ENCODE results near the gene MYZAP. TPM values are rescaled to one million over a fixed set of nuclear protein-coding genes. Genes with fewer than 3 reads are reported as not detected.

MYZAP gene
- total and polyA plus RNA-seq, 11 donors = 280 to 1,065 (median 610) TPM

GRCh38 chr15:57596301-57596855 is 4.7 kb downstream of the MYZAP start:
- peak in 2 of 5 donors; percentile 48 to 49 for DNase-seq
- Histone ChIP-seq H3K4me1 (peaks cover 0 to 52% (median 31%) of the 10 kb centered on the region in 12 donors), H3K27ac (peak overlapping the region; percentile 74 to 96 (median 92)), H3K36me3 (no peaks in the 10 kb centered on the region), H3K27me3 (no peaks in the 10 kb centered on the region), H3K9me3 (no peaks in the 10 kb centered on the region), H3K4me3 (peak overlapping the region in 2 of 12 donors; percentile 6 to 8)
- intact Hi-C loops (cut with DNase I) = loop anchor here in 3 of 10 donors (1.0 to 5.0 kb wide), 4 partner anchors 11 to 41 kb away; no protein-coding TSS in a partner anchor
- 49 to 62% (median 59%) methylated on average over 8 of the region's 8 CpGs for WGBS, 4 donors
- peak; percentile 5 to 38 (median 26) for ATAC-seq
- TF ChIP-seq POLR2A (IDR thresholded peaks at IDR 0.05) (no peak), CTCF (IDR thresholded peaks at IDR 0.05) (no peak)

GRCh38 chr15:57596978-57597377 is 5.3 kb downstream of the MYZAP start:
- H3K27ac ChIP-seq = peak overlapping the region; percentile 74 to 96 (median 92)
- intact Hi-C loops (cut with DNase I) = loop anchor here in 3 of 10 donors (1.0 to 5.0 kb wide), 4 partner anchors 10 to 40 kb away; no protein-coding TSS in a partner anchor
- DNase-seq = no peak

GRCh38 chr15:57597431-57597830 is 5.7 kb downstream of the MYZAP start:
- TF ChIP-seq CTCF (IDR thresholded peaks at IDR 0.05) = no peak
- TF ChIP-seq POLR2A (IDR thresholded peaks at IDR 0.05) = no peak
- no peak for ATAC-seq

More at GRCh38 chr15:57596978-57597377, 5.3 kb downstream of the MYZAP start:
- Histone ChIP-seq H3K4me1 (peaks cover 0 to 54% (median 32%) of the 10 kb centered on the region in 12 donors), H3K4me3 (peak overlapping the region in 1 of 12 donors; percentile 6), H3K9me3 (no peaks in the 10 kb centered on the region), H3K27me3 (no peaks in the 10 kb centered on the region), H3K36me3 (no peaks in the 10 kb centered on the region)
- no peak for TF ChIP-seq CTCF (IDR thresholded peaks at IDR 0.05)
- TF ChIP-seq POLR2A (IDR thresholded peaks at IDR 0.05) = no peak
- WGBS, 4 donors = 26 to 30% (median 27%) methylated on average over 4 of the region's 4 CpGs
- peak in 1 of 4 donors; percentile 12 for ATAC-seq

GRCh38 chr15:57598346-57598745 is 6.6 kb downstream of the MYZAP start:
- no peaks in the 10 kb centered on the region for H3K9me3 ChIP-seq
- H3K36me3 ChIP-seq = no peaks in the 10 kb centered on the region
- WGBS, 4 donors = 39 to 57% (median 43%) methylated on average over 5 of the region's 5 CpGs
- peaks cover 0 to 65% (median 35%) of the 10 kb centered on the region in 12 donors for H3K4me1 ChIP-seq
- no peak for TF ChIP-seq POLR2A (IDR thresholded peaks at IDR 0.05)
- no peak for TF ChIP-seq CTCF (IDR thresholded peaks at IDR 0.05)
- ATAC-seq (no peak), DNase-seq (no peak)
- H3K4me3 ChIP-seq = peak overlapping the region in 7 of 12 donors; percentile 31 to 46 (median 42)
- H3K27ac ChIP-seq = peak overlapping the region; percentile 74 to 96 (median 92)
- intact Hi-C loops (cut with DNase I) = loop anchor here in 3 of 10 donors (5.0 kb wide), 3 partner anchors 34 to 39 kb away; no protein-coding TSS in a partner anchor
- H3K27me3 ChIP-seq = no peaks in the 10 kb centered on the region

More at GRCh38 chr15:57597431-57597830, 5.7 kb downstream of the MYZAP start:
- H3K9me3 ChIP-seq = no peaks in the 10 kb centered on the region
- DNase-seq = no peak
- H3K27me3 ChIP-seq = no peaks in the 10 kb centered on the region
- WGBS, 4 donors = 49 to 72% (median 53%) methylated on average over 3 of the region's 3 CpGs
- intact Hi-C loops (cut with DNase I) = loop anchor here in 3 of 10 donors (5.0 kb wide), 3 partner anchors 35 to 40 kb away; no protein-coding TSS in a partner anchor
- peaks cover 0 to 57% (median 32%) of the 10 kb centered on the region in 12 donors for H3K4me1 ChIP-seq
- H3K36me3 ChIP-seq = no peaks in the 10 kb centered on the region
- peak overlapping the region in 3 of 12 donors; percentile 35 to 44 (median 41) for H3K4me3 ChIP-seq
- H3K27ac ChIP-seq = peak overlapping the region; percentile 74 to 96 (median 92)

Data from heart left ventricle (tissue), 16 donors.